Spleen (tissue), 11 donors: ENCODE data around the gene REN. TPM values are rescaled to one million over a fixed set of nuclear protein-coding genes. Genes with fewer than 3 reads are reported as not detected.

ENCODE experiments used
- DNase-seq: peaks from one replicate; pipeline ENCODE4 v3.0.0-alpha.2; 2020
- H3K27ac ChIP-seq, 8 donors: fragments of 200-600 bp; sonication (generic) in 7 of 8; 1 replicate in 4 of 8; 2 replicates in 4 of 8; pipeline versions ENCODE4 v1.5.0 to v1.8.0; 2016 to 2021; ENCODE audit warnings: inconsistent platforms in 4 of 8, mild to moderate bottlenecking in 4 of 8, moderate library complexity in 1 of 8
- H3K27me3 ChIP-seq, 7 donors: fragments of 200-600 bp; sonication (generic) in 6 of 7; replicated peaks in 1 of 7; 1 replicate in 4 of 7; 2 replicates in 3 of 7; pipeline versions ENCODE4 v1.5.0 to v1.8.0; 2016 to 2021; ENCODE audit warnings: inconsistent platforms in 3 of 7, mild to moderate bottlenecking in 1 of 7
- H3K36me3 ChIP-seq, 6 donors: fragments of 200-600 bp; sonication (generic) in 5 of 6; 1 replicate in 4 of 6; 2 replicates in 2 of 6; pipeline versions ENCODE4 v1.5.0 to v1.8.0; 2016 to 2021; ENCODE audit warnings: inconsistent platforms in 2 of 6
- H3K4me1 ChIP-seq, 6 donors: fragments of 200-600 bp; sonication (generic) in 5 of 6; 1 replicate in 3 of 6; 2 replicates in 3 of 6; pipeline versions ENCODE4 v1.5.0 to v1.8.0; 2016 to 2021; ENCODE audit warnings: inconsistent platforms in 3 of 6
- H3K4me3 ChIP-seq, 8 donors: fragments of 200-600 bp; sonication (generic) in 7 of 8; 1 replicate in 4 of 8; 2 replicates in 4 of 8; pipeline versions ENCODE4 v1.5.0 to v1.8.0; 2016 to 2021; ENCODE audit warnings: inconsistent platforms in 4 of 8, mild to moderate bottlenecking in 4 of 8, moderate library complexity in 2 of 8
- H3K9me3 ChIP-seq, 8 donors: fragments of 200-600 bp; sonication (generic) in 7 of 8; 1 replicate in 4 of 8; 2 replicates in 4 of 8; pipeline versions ENCODE4 v1.5.0 to v1.8.0; 2016 to 2021; ENCODE audit warnings: inconsistent platforms in 4 of 8
- CTCF ChIP-seq, 11 experiments: fragments of 200-600 bp in 7 of 11; fragments of 450-650 bp in 4 of 11; sonication (generic) in 4 of 11; IDR thresholded peaks in 8 of 11; conservative IDR thresholded peaks in 3 of 11; 1 replicate in 7 of 11; 2 replicates in 4 of 11; pipeline versions ENCODE4 v1.4.0 to v1.8.0; 2016 to 2021; ENCODE audit warnings: antibody characterized with exemption in 11 of 11, inconsistent platforms in 4 of 11, mild to moderate bottlenecking in 1 of 11
- POLR2A ChIP-seq, 3 donors: fragments of 450-650 bp; IDR thresholded peaks; one replicate each; pipeline ENCODE4 v1.5.1; 2017; ENCODE audit warnings: antibody characterized with exemption in 3 of 3, mild to moderate bottlenecking in 1 of 3
- POLR2AphosphoS5 ChIP-seq, 3 donors: sonication (generic); formaldehyde crosslinking; IDR thresholded peaks; one replicate each; pipeline ENCODE4 v1.5.1; 2017; ENCODE audit warnings: antibody characterized with exemption in 3 of 3
- WGBS, 5 donors: extraction: QIAGEN DNeasy Blood & Tissue Kit in 3 of 5; methylation state at CpG; one replicate each; pipeline versions ENCODE4 v1.1.5 to v1.1.7; 2013 to 2018; 5-methylcytosine and 5-hydroxymethylcytosine counted together
- intact Hi-C: fragments of 100-400 bp; cut with DNase I; formaldehyde crosslinking; loops from one replicate; pipeline ENCODE4 v1.15.0; 2023; ENCODE audit warnings: low total_unique reads
- polyA plus RNA-seq, 3 donors: library from polyadenylated mRNA; stranded (reverse); fragments of 200-250 nt; gene quantifications; one replicate each; pipeline ENCODE4 v1.2.1, GENCODE V29; 2013
- total RNA-seq, 7 donors: library from RNA; depleted of rRNA in 3 of 7; stranded (reverse); fragments of >200 nt in 3 of 7; fragmentation: NEBNext Ultra II Directional in 4 of 7; extraction: Animal tissue kit (Norgen Biotek cat#: 25700) in 4 of 7; gene quantifications; one replicate each; pipeline versions ENCODE4 v1.1.0 to v1.2.1, GENCODE V29; 2016 to 2021
- donor health status: healthy with polysubstance abuse.
- donor health status: DM: no; HTN: no; CAD: no; lungs with moderate emphysema.
- donor health status: DM: no; HTN: no; CAD: no.
- donor health status: Bipolar disorder and iron deficiency.
- donor health status: healthy.
- donor health status: DM: no; HTN: no; CAD: no.
- donor health status: DM: yes; HTN: yes; CAD: no.

Gene REN
- total and polyA plus RNA-seq, 10 donors: 0.12 to 0.25 TPM; not detected in 8

- no peaks in the 10 kb centered on the region for H3K9me3 ChIP-seq
- no peak overlapping the region for H3K4me3 ChIP-seq
- no peaks in the 10 kb centered on the region for H3K27me3 ChIP-seq
- intact Hi-C loops: no loop called here
- 73 to 82% (median 76%) methylated on average over 14 of the region's 14 CpGs for WGBS, 5 donors
- TF ChIP-seq CTCF (IDR thresholded peaks at IDR 0.05 in 8 of 11, conservative IDR thresholded peaks at IDR 0.05 in 3 of 11) (no peak), POLR2A (IDR thresholded peaks at IDR 0.05) (no peak), POLR2AphosphoS5 (IDR thresholded peaks at IDR 0.05) (no peak)
- no peaks in the 10 kb centered on the region for H3K4me1 ChIP-seq
- peaks cover 0 to 15% (median 0%) of the 10 kb centered on the region in 6 donors for H3K36me3 ChIP-seq
- DNase-seq: no peak
- H3K27ac ChIP-seq: no peak overlapping the region
These were observed 22.7 kb downstream of the REN start for GRCh38 chr1:204143276-204144041.

GRCh38 chr1:204142032-204142974, 23.8 kb downstream of the REN start:
- Histone ChIP-seq H3K4me1 (no peaks in the 10 kb centered on the region), H3K36me3 (peaks cover 0 to 25% (median 0%) of the 10 kb centered on the region in 6 donors), H3K27me3 (no peaks in the 10 kb centered on the region), H3K9me3 (no peaks in the 10 kb centered on the region), H3K4me3 (no peak overlapping the region), H3K27ac (no peak overlapping the region)
- 84 to 94% (median 86%) methylated on average over 5 of the region's 5 CpGs for WGBS, 5 donors
- intact Hi-C loops: no loop called here
- TF ChIP-seq POLR2AphosphoS5 (IDR thresholded peaks at IDR 0.05) (no peak), POLR2A (IDR thresholded peaks at IDR 0.05) (no peak), CTCF (IDR thresholded peaks at IDR 0.05 in 8 of 11, conservative IDR thresholded peaks at IDR 0.05 in 3 of 11) (no peak)
- no peak for DNase-seq

GRCh38 chr1:204141131-204141530, 25.0 kb downstream of the REN start:
- DNase-seq: no peak
- TF ChIP-seq POLR2A (IDR thresholded peaks at IDR 0.05) (no peak), POLR2AphosphoS5 (IDR thresholded peaks at IDR 0.05) (no peak), CTCF (IDR thresholded peaks at IDR 0.05 in 8 of 11, conservative IDR thresholded peaks at IDR 0.05 in 3 of 11) (no peak)
- H3K4me1 ChIP-seq: no peaks in the 10 kb centered on the region
- H3K27ac ChIP-seq: no peak overlapping the region
- H3K36me3 ChIP-seq: peaks cover 0 to 31% (median 0%) of the 10 kb centered on the region in 6 donors
- H3K27me3 ChIP-seq: no peaks in the 10 kb centered on the region
- no peaks in the 10 kb centered on the region for H3K9me3 ChIP-seq
- intact Hi-C loops: no loop called here
- no peak overlapping the region for H3K4me3 ChIP-seq
- WGBS, 5 donors: 87 to 100% (median 93%) methylated on average over 2 to 3 of the region's 3 CpGs

- no peak for TF ChIP-seq CTCF (IDR thresholded peaks at IDR 0.05 in 8 of 11, conservative IDR thresholded peaks at IDR 0.05 in 3 of 11)
- TF ChIP-seq POLR2AphosphoS5 (IDR thresholded peaks at IDR 0.05): no peak
- TF ChIP-seq POLR2A (IDR thresholded peaks at IDR 0.05): no peak
- intact Hi-C loops: no loop called here
- Histone ChIP-seq H3K4me1 (no peaks in the 10 kb centered on the region), H3K4me3 (no peak overlapping the region), H3K36me3 (peaks cover 0 to 26% (median 0%) of the 10 kb centered on the region in 6 donors), H3K27ac (no peak overlapping the region), H3K9me3 (no peaks in the 10 kb centered on the region), H3K27me3 (no peaks in the 10 kb centered on the region)
- no peak for DNase-seq
- WGBS, 5 donors: 93 to 98% (median 95%) methylated on average over 6 of the region's 6 CpGs
These were observed 26.2 kb downstream of the REN start for GRCh38 chr1:204139952-204140351.
